GM23338 (cell line): ENCODE measurements around the gene TIMM13. TPM values are rescaled to one million over a fixed set of nuclear protein-coding genes. Genes with fewer than 3 reads are reported as not detected.

Experiments used
- ATAC-seq: fragments of 200-7000 bp; cut with Tn5 transposase; 3 replicates; pipeline ENCODE4 v1.9.1; 2020
- DNase-seq: peaks from one replicate; pipeline ENCODE4 v3.0.0-alpha.2; 2015; ENCODE audit warnings: low spot score
- H2AFZ ChIP-seq: fragments of 200-600 bp; sonication (generic); 2 replicates; pipeline ENCODE4 v1.8.0; 2016; ENCODE audit warnings: antibody characterized with exemption, mild to moderate bottlenecking, moderate library complexity
- H3F3A ChIP-seq: fragments of 200-600 bp; sonication (generic); replicated peaks from 2 replicates; pipeline ENCODE4 v1.8.0; 2017; ENCODE audit warnings: antibody characterized with exemption, mixed run types, low read depth
- H3K27ac ChIP-seq: fragments of 200-600 bp; sonication (generic); 2 replicates; pipeline ENCODE4 v1.6.1; 2016; ENCODE audit warnings: low read depth
- H3K27me3 ChIP-seq: fragments of 200-600 bp; sonication (generic); 2 replicates; pipeline ENCODE4 v1.8.0; 2016; ENCODE audit warnings: mild to moderate bottlenecking, mixed run types, moderate library complexity; ENCODE audit not compliant: insufficient read depth
- H3K36me3 ChIP-seq: fragments of 200-600 bp; sonication (generic); 2 replicates; pipeline ENCODE4 v1.8.0; 2016; ENCODE audit warnings: mild to moderate bottlenecking; ENCODE audit not compliant: insufficient read depth
- H3K4me1 ChIP-seq: fragments of 200-600 bp; sonication (generic); 2 replicates; pipeline ENCODE4 v1.8.0; 2016; ENCODE audit warnings: mild to moderate bottlenecking, moderate library complexity; ENCODE audit not compliant: insufficient read depth
- H3K4me2 ChIP-seq: fragments of 200-600 bp; sonication (generic); 2 replicates; pipeline ENCODE4 v1.7.1; 2017; ENCODE audit warnings: mixed run types
- H3K4me3 ChIP-seq: fragments of 200-600 bp; sonication (generic); 2 replicates; pipeline ENCODE4 v1.6.1; 2016; ENCODE audit warnings: mixed run types
- H3K79me2 ChIP-seq: fragments of 200-600 bp; sonication (generic); replicated peaks from 2 replicates; pipeline ENCODE4 v1.8.0; 2017; ENCODE audit warnings: mild to moderate bottlenecking; ENCODE audit not compliant: insufficient read depth
- H3K9me2 ChIP-seq: fragments of 200-600 bp; sonication (generic); 2 replicates; pipeline ENCODE4 v1.8.0; 2017; ENCODE audit not compliant: insufficient read depth
- H4K20me1 ChIP-seq: fragments of 200-600 bp; sonication (generic); replicated peaks from 2 replicates; pipeline ENCODE4 v1.8.0; 2017; ENCODE audit warnings: mild to moderate bottlenecking; ENCODE audit not compliant: insufficient read depth
- H3K27ac Mint-ChIP-seq: 2 replicates; pipeline ENCODE4 v1.8.0; 2020; ENCODE audit warnings: inconsistent platforms, mild to moderate bottlenecking, moderate library complexity, mixed read lengths
- H3K27me3 Mint-ChIP-seq: 3 replicates; pipeline ENCODE4 v1.8.0; 2022; ENCODE audit warnings: low read depth, mild to moderate bottlenecking, moderate library complexity, mixed read lengths, inconsistent platforms; ENCODE audit not compliant: insufficient read depth, poor library complexity
- H3K36me3 Mint-ChIP-seq: 3 replicates; pipeline ENCODE4 v1.8.0; 2021; ENCODE audit warnings: low read depth, mild to moderate bottlenecking, inconsistent platforms, moderate library complexity, mixed read lengths
- H3K4me1 Mint-ChIP-seq: 3 replicates; pipeline ENCODE4 v1.8.0; 2020; ENCODE audit warnings: mild to moderate bottlenecking, inconsistent platforms, mixed read lengths
- H3K4me3 Mint-ChIP-seq: 3 replicates; pipeline ENCODE4 v1.8.0; 2021; ENCODE audit warnings: moderate library complexity, mild to moderate bottlenecking, inconsistent platforms, mixed read lengths
- H3K9me3 Mint-ChIP-seq: 3 replicates; pipeline ENCODE4 v1.8.0; 2020; ENCODE audit warnings: moderate library complexity, mild to moderate bottlenecking, inconsistent platforms, mixed read lengths
- EZH2phosphoT487 ChIP-seq: fragments of 200-600 bp; sonication (generic); IDR thresholded peaks from one replicate; pipeline ENCODE4 v1.8.1; 2018; ENCODE audit warnings: antibody characterized with exemption; ENCODE audit not compliant: unreplicated experiment
- JUNB ChIP-seq: IDR thresholded peaks from one replicate; pipeline ENCODE4 v1.6.1; 2016; ENCODE audit warnings: antibody characterized with exemption; ENCODE audit not compliant: unreplicated experiment
- ZNF114 ChIP-seq: fragments of 250-450 bp; sonication (Bioruptor Pico); IDR thresholded peaks from 2 replicates; pipeline ENCODE4 v1.5.0; 2020; ENCODE audit warnings: mild to moderate bottlenecking, moderate library complexity
- polyA plus RNA-seq: library from polyadenylated mRNA; unstranded; fragments of >200 nt; fragmentation: Nextera tagmentation; extraction: Ambion mirVana; gene quantifications from 2 replicates; pipeline ENCODE4 v1.2.1, GENCODE V29; 2016
- total RNA-seq: library from RNA; depleted of rRNA; stranded (reverse); fragments of >200 nt; shearing (Covaris generic); gene quantifications from 2 replicates; pipeline ENCODE4 v1.2.3, GENCODE V29; 2014
- TF ChIP-seq, protein P1 (sequence below): fragments of 250-450 bp; sonication (Bioruptor Pico); IDR thresholded peaks from 2 replicates; pipeline ENCODE4 v1.5.0; 2020; ENCODE audit warnings: mild to moderate bottlenecking, moderate library complexity

Gene TIMM13
- total and polyA plus RNA-seq, 2 experiments from 2014 or later, result 140 to 347 TPM

DNA sequence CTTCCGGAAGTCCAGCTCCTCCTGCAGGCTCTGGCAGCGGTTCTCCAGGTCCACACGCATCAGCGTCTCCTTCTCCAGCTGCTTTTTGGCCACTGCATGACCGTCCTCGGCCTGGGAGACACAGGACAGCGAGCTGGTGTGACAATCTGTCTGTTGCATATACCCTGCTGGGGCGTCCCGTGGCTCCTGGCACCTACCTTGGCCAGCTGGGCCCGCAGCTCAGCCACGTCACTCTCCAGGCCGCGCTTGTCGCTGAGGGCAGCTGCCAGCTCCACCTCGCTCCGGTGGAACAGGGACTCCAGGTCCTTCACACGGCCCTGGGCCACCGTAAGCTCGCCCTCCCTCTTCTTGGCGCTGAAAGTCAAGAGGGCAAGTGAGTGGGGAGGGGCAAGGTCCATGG, 10.8 kb upstream of the TIMM13 start (continued):
- TF ChIP-seq, protein P1, sequence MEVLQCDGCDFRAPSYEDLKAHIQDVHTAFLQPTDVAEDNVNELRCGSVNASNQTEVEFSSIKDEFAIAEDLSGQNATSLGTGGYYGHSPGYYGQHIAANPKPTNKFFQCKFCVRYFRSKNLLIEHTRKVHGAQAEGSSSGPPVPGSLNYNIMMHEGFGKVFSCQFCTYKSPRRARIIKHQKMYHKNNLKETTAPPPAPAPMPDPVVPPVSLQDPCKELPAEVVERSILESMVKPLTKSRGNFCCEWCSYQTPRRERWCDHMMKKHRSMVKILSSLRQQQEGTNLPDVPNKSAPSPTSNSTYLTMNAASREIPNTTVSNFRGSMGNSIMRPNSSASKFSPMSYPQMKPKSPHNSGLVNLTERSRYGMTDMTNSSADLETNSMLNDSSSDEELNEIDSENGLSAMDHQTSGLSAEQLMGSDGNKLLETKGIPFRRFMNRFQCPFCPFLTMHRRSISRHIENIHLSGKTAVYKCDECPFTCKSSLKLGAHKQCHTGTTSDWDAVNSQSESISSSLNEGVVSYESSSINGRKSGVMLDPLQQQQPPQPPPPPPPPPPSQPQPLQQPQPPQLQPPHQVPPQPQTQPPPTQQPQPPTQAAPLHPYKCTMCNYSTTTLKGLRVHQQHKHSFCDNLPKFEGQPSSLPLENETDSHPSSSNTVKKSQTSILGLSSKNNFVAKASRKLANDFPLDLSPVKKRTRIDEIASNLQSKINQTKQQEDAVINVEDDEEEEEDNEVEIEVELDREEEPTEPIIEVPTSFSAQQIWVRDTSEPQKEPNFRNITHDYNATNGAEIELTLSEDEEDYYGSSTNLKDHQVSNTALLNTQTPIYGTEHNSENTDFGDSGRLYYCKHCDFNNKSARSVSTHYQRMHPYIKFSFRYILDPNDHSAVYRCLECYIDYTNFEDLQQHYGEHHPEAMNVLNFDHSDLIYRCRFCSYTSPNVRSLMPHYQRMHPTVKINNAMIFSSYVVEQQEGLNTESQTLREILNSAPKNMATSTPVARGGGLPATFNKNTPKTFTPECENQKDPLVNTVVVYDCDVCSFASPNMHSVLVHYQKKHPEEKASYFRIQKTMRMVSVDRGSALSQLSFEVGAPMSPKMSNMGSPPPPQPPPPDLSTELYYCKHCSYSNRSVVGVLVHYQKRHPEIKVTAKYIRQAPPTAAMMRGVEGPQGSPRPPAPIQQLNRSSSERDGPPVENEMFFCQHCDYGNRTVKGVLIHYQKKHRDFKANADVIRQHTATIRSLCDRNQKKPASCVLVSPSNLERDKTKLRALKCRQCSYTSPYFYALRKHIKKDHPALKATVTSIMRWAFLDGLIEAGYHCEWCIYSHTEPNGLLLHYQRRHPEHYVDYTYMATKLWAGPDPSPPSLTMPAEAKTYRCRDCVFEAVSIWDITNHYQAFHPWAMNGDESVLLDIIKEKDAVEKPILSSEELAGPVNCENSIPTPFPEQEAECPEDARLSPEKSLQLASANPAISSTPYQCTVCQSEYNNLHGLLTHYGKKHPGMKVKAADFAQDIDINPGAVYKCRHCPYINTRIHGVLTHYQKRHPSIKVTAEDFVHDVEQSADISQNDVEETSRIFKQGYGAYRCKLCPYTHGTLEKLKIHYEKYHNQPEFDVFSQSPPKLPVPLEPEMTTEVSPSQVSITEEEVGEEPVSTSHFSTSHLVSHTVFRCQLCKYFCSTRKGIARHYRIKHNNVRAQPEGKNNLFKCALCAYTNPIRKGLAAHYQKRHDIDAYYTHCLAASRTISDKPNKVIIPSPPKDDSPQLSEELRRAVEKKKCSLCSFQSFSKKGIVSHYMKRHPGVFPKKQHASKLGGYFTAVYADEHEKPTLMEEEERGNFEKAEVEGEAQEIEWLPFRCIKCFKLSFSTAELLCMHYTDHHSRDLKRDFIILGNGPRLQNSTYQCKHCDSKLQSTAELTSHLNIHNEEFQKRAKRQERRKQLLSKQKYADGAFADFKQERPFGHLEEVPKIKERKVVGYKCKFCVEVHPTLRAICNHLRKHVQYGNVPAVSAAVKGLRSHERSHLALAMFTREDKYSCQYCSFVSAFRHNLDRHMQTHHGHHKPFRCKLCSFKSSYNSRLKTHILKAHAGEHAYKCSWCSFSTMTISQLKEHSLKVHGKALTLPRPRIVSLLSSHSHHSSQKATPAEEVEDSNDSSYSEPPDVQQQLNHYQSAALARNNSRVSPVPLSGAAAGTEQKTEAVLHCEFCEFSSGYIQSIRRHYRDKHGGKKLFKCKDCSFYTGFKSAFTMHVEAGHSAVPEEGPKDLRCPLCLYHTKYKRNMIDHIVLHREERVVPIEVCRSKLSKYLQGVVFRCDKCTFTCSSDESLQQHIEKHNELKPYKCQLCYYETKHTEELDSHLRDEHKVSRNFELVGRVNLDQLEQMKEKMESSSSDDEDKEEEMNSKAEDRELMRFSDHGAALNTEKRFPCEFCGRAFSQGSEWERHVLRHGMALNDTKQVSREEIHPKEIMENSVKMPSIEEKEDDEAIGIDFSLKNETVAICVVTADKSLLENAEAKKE (CRISPR knock-in tag), result no peak

DNA sequence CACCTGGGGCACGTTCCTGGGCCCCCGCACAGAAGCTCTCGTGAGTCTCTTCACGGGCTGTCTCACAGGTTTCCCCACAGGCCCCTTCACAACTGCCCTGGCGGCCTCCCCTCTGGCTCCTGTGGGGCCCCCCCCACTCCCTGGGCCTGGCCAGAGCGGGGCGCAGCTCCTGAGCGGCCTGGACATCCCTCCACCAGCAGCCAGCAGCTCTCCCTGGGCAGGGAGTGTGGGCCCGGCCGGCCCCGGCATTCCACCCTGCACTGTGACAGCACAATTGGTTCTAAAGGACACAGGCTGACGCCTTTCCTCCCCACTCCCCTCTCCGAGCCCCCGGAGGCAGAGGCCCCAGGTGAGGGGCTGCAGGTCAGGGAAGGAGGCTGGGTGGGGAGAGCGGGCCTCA, 9.5 kb upstream of the TIMM13 start:
- H3K36me3 ChIP-seq, result peaks cover 11% of the 10 kb centered on the region
- no peak overlapping the region for H3K4me3 ChIP-seq
- Mint-ChIP-seq H3K27me3 (peaks cover 3% of the 10 kb centered on the region), H3K9me3 (no peaks in the 10 kb centered on the region; the same call in 2 of the 3 replicates), H3K27ac (no peak overlapping the region), H3K36me3 (peaks cover 42% of the 10 kb centered on the region), H3K4me3 (no peak overlapping the region), H3K4me1 (no peaks in the 10 kb centered on the region)
- TF ChIP-seq ZNF114 (CRISPR knock-in tag) (no peak), JUNB (no peak), EZH2phosphoT487 (no peak)
- no peaks in the 10 kb centered on the region for H3K27me3 ChIP-seq
- H3K9me2 ChIP-seq, result no peaks in the 10 kb centered on the region
- H4K20me1 ChIP-seq, result no peaks in the 10 kb centered on the region; the same call in 1 of the 2 replicates
- no peak overlapping the region for H2AFZ ChIP-seq
- H3K79me2 ChIP-seq, result peaks cover 19% of the 10 kb centered on the region; the same call in 1 of the 2 replicates
- no peak overlapping the region for H3K27ac ChIP-seq
- H3F3A ChIP-seq, result 0 out of 2 replicates have a peak, but pooled peaks cover 4% of the 10 kb centered on the region
- no peaks in the 10 kb centered on the region for H3K4me1 ChIP-seq
- no peak for DNase-seq
- H3K4me2 ChIP-seq, result no peak overlapping the region
- no peak for ATAC-seq

DNA sequence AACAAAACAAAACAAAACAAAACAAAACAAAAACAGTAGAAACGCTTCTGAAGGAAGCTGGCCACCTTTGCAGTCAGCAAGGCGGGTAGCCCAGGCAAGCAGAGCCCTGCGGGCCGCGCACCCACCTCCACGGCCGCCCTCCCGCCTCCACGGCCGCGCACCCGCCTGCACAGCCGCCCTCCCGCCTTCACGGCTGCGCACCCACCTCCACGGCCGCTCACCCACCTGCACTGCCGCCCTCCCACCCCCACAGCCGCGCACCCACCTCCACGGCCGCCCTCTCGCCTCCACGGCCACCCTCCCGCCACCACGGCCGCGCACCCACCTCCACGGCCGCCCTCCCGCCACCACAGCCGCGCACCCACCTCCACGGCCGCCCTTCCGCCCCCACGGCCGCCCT, 9.0 kb upstream of the TIMM13 start:
- Histone ChIP-seq H4K20me1 (no peaks in the 10 kb centered on the region; the same call in 1 of the 2 replicates), H3K27me3 (no peaks in the 10 kb centered on the region), H3K4me3 (no peak overlapping the region), H3K4me1 (no peaks in the 10 kb centered on the region), H3K9me2 (no peaks in the 10 kb centered on the region), H3F3A (peaks cover 7% of the 10 kb centered on the region; the same call in 1 of the 2 replicates), H2AFZ (no peak overlapping the region), H3K27ac (no peak overlapping the region), H3K4me2 (no peak overlapping the region), H3K79me2 (peaks cover 13% of the 10 kb centered on the region; the same call in 1 of the 2 replicates), H3K36me3 (peaks cover 11% of the 10 kb centered on the region)
- no peak overlapping the region for H3K27ac Mint-ChIP-seq
- TF ChIP-seq, protein P1 (CRISPR knock-in tag), result no peak
- H3K4me1 Mint-ChIP-seq, result no peaks in the 10 kb centered on the region
- DNase-seq, result no peak
- no peak overlapping the region for H3K4me3 Mint-ChIP-seq
- no peaks in the 10 kb centered on the region; the same call in 2 of the 3 replicates for H3K9me3 Mint-ChIP-seq
- peaks cover 43% of the 10 kb centered on the region for H3K36me3 Mint-ChIP-seq
- no peak for ATAC-seq
- H3K27me3 Mint-ChIP-seq, result peaks cover 7% of the 10 kb centered on the region
